A549 (cell line): ENCODE data around the gene PRXL2B. TPM values are rescaled to one million over a fixed set of nuclear protein-coding genes. Genes with fewer than 3 reads are reported as not detected.

Experiments
- ATAC-seq, 2 experiments: fragments of 200-7000 bp in 1 of 2; fragments of >200 bp in 1 of 2; cut with Nextera tagmentation in 1 of 2; cut with Tn5 transposase in 1 of 2; 3 replicates each; pipeline versions ENCODE4 v1.8.0 to v1.9.1; 2018 to 2020; ENCODE audit warnings: mild to moderate bottlenecking in 1 of 2, moderate library complexity in 1 of 2
- CTCF ChIA-PET: fragments of 300-600 bp; sonication (Branson Sonifier 250); formaldehyde crosslinking; extraction: SDS; loops from one replicate; lab custom pipeline; 2021; ENCODE audit warnings: antibody characterized with exemption, inconsistent platforms; lab: Yijun Ruan, JAX
- POLR2A ChIA-PET: fragments of 350-600 bp; formaldehyde crosslinking; extraction: SDS; loops from one replicate; lab custom pipeline; 2021; ENCODE audit warnings: antibody characterized with exemption, inconsistent platforms; lab: Yijun Ruan, JAX
- DNase-seq, 2 experiments: peaks; one replicate each; pipeline versions ENCODE4 v3.0.0 to v3.0.0-alpha.2; 2011 to 2016; ENCODE audit warnings: low read depth in 1 of 2, low spot score in 1 of 2
- FAIRE-seq: peaks from 2 replicates; lab custom pipeline; 2011; peaks lifted over from hg19 to GRCh38; lab: Jason Lieb, UNC
- H3K27ac ChIP-seq, 2 experiments: fragments of >200 bp; sonication (Bioruptor Twin); formaldehyde crosslinking; 3 replicates each; pipeline ENCODE4 v1.5.1; 2016 to 2017
- H3K4me1 ChIP-seq: fragments of >200 bp; sonication (Bioruptor Twin); formaldehyde crosslinking; 3 replicates; pipeline ENCODE4 v1.6.1; 2016
- H3K4me2 ChIP-seq: fragments of >200 bp; sonication (Bioruptor Twin); formaldehyde crosslinking; 3 replicates; pipeline ENCODE4 v1.6.1; 2016
- H3K4me3 ChIP-seq: fragments of >200 bp; sonication (Bioruptor Twin); formaldehyde crosslinking; 3 replicates; pipeline ENCODE4 v1.5.1; 2016
- H3K9me3 ChIP-seq: fragments of >200 bp; sonication (Bioruptor Twin); formaldehyde crosslinking; 3 replicates; pipeline ENCODE4 v1.6.1; 2016
- GATA3 ChIP-seq: IDR thresholded peaks from 2 replicates; pipeline ENCODE4 v1.6.1; 2012; ENCODE audit warnings: borderline replicate concordance
- HOXB5 ChIP-seq: fragments of 250-450 bp; sonication (Bioruptor Pico); IDR thresholded peaks from 2 replicates; pipeline ENCODE4 v1.5.0; 2020; ENCODE audit warnings: mild to moderate bottlenecking, moderate library complexity
- JUN ChIP-seq, 2 experiments: fragments of >200 bp; sonication (Bioruptor Twin); formaldehyde crosslinking; IDR thresholded peaks; 2 replicates in 1 of 2; 3 replicates in 1 of 2; pipeline ENCODE4 v1.6.1; 2016 to 2017
- JUNB ChIP-seq: fragments of >200 bp; sonication (Bioruptor Twin); formaldehyde crosslinking; IDR thresholded peaks from 2 replicates; pipeline ENCODE4 v1.6.1; 2016
- KDM1A ChIP-seq: fragments of 200-600 bp; sonication (generic); IDR thresholded peaks from 2 replicates; pipeline ENCODE4 v1.6.1; 2016; ENCODE audit warnings: low read depth, mild to moderate bottlenecking
- MAFK ChIP-seq: fragments of 450-650 bp; IDR thresholded peaks from 2 replicates; pipeline ENCODE4 v1.6.1; 2014; ENCODE audit not compliant: partially characterized antibody
- MAZ ChIP-seq: fragments of 150-350 bp; IDR thresholded peaks from 2 replicates; pipeline ENCODE4 v1.6.1; 2014; ENCODE audit warnings: antibody characterized with exemption, low read depth, low read length, borderline replicate concordance
- NR3C1 ChIP-seq: fragments of >200 bp; sonication (Bioruptor Twin); formaldehyde crosslinking; IDR thresholded peaks from 3 replicates; pipeline ENCODE4 v1.6.1; 2017
- POLR2AphosphoS2 ChIP-seq: conservative IDR thresholded peaks from 2 replicates; pipeline ENCODE4 v1.6.1; 2012; ENCODE audit warnings: low read length, improper control_type of control experiment, inconsistent platforms
- SMC3 ChIP-seq: fragments of >200 bp; sonication (Bioruptor Twin); formaldehyde crosslinking; IDR thresholded peaks from 3 replicates; pipeline ENCODE4 v1.6.1; 2018; ENCODE audit warnings: inconsistent platforms
- TFCP2L1 ChIP-seq: fragments of 250-450 bp; sonication (Bioruptor Pico); IDR thresholded peaks from 2 replicates; pipeline ENCODE4 v1.5.0; 2021; ENCODE audit warnings: mild to moderate bottlenecking
- TP53 ChIP-seq: fragments of 250-450 bp; sonication (Bioruptor Pico); IDR thresholded peaks from 2 replicates; pipeline ENCODE4 v1.5.0; 2021; ENCODE audit warnings: mild to moderate bottlenecking, moderate library complexity
- ZC3H11A ChIP-seq: fragments of 450-650 bp; IDR thresholded peaks from 2 replicates; pipeline ENCODE4 v1.6.1; 2014; ENCODE audit warnings: antibody characterized with exemption, mild to moderate bottlenecking
- ZFP36 ChIP-seq: fragments of 450-650 bp; IDR thresholded peaks from 2 replicates; pipeline ENCODE4 v1.6.1; 2014; ENCODE audit warnings: borderline replicate concordance; ENCODE audit not compliant: partially characterized antibody
- ZSCAN20 ChIP-seq: fragments of 250-450 bp; sonication (Bioruptor Pico); IDR thresholded peaks from 2 replicates; pipeline ENCODE4 v1.8.0; 2022; ENCODE audit warnings: mild to moderate bottlenecking, moderate library complexity
- WGBS: methylation state at CpG from one replicate; pipeline ENCODE4 v1.1.6; 2017; ENCODE audit errors: missing lambda C conversion rate; 5-methylcytosine and 5-hydroxymethylcytosine counted together
- polyA plus RNA-seq, 4 experiments: library from polyadenylated mRNA; depleted of rRNA in 3 of 4; stranded (reverse); fragments of >200 nt; fragmentation: RNase III in 1 of 4; extraction: RNeasy Plus Mini Kit Qiagen cat#74134 plus additional on column Dnase treatment in 1 of 4; gene quantifications; 2 replicates in 3 of 4; 3 replicates in 1 of 4; pipeline ENCODE4 v1.2.3, GENCODE V29; 2011 to 2017
- TF ChIP-seq, protein P1 (sequence below): fragments of >200 bp; sonication (Bioruptor Twin); formaldehyde crosslinking; IDR thresholded peaks from 2 replicates; pipeline ENCODE4 v1.6.1; 2016
- TF ChIP-seq, protein P2 (sequence below): fragments of 150-350 bp; IDR thresholded peaks from 2 replicates; pipeline ENCODE4 v1.6.1; 2014; ENCODE audit warnings: low read depth, mild to moderate bottlenecking, low read length
- TF ChIP-seq, protein P3 (sequence below): IDR thresholded peaks from 2 replicates; pipeline ENCODE4 v1.6.1; 2012
- TF ChIP-seq, protein P4 (sequence below): fragments of >200 bp; sonication (Bioruptor Twin); formaldehyde crosslinking; IDR thresholded peaks from 3 replicates; pipeline ENCODE4 v1.6.1; 2016
- TF ChIP-seq, protein P5 (sequence below): fragments of 250-450 bp; sonication (Bioruptor Pico); IDR thresholded peaks from 2 replicates; pipeline ENCODE4 v1.5.0; 2021; ENCODE audit warnings: mild to moderate bottlenecking, moderate library complexity, borderline replicate concordance
- TF ChIP-seq, protein P6 (sequence below): fragments of >200 bp; sonication (Bioruptor Twin); formaldehyde crosslinking; IDR thresholded peaks from 3 replicates; pipeline ENCODE4 v1.5.1; 2016
- TF ChIP-seq, protein P7 (sequence below): fragments of 450-650 bp; IDR thresholded peaks from 2 replicates; pipeline ENCODE4 v1.6.1; 2014; ENCODE audit warnings: antibody characterized with exemption

Gene PRXL2B
- polyA plus RNA-seq, 2 of the 4 experiments (the other 2 are of a cell fraction) = 4.4 to 16.4 TPM

DNA sequence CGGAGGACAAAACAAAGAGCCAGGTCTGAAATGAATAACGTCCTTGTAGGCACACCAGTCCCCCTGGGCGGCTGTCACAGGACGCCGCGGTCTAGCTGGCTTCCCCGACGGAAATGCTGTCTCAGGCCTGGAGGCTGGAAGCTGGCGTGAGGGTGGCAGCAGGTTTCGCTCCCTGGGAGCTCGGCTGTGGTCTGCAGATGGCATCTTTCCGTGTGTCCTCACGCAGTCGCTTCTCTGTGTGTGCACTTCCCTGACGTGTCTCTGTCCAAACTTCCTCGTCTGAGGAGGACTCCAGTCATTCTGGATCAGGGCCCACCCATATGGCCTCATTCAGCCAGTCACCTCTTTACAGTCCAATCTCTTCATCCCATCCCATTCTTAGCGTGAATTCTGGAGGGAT is 16.2 kb upstream of the PRXL2B start:
- POLR2A ChIA-PET = no interaction called here
- Histone ChIP-seq H3K4me1 (no peaks in the 10 kb centered on the region), H3K27ac (no peak overlapping the region), H3K9me3 (peaks cover 4% of the 10 kb centered on the region; the same call in 1 of the 3 replicates), H3K4me2 (no peak overlapping the region), H3K4me3 (no peak overlapping the region)
- no peak for FAIRE-seq
- DNase-seq = no peak
- TF ChIP-seq, protein P1, sequence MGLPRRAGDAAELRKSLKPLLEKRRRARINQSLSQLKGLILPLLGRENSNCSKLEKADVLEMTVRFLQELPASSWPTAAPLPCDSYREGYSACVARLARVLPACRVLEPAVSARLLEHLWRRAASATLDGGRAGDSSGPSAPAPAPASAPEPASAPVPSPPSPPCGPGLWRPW = no peak
- TF ChIP-seq, protein P2, sequence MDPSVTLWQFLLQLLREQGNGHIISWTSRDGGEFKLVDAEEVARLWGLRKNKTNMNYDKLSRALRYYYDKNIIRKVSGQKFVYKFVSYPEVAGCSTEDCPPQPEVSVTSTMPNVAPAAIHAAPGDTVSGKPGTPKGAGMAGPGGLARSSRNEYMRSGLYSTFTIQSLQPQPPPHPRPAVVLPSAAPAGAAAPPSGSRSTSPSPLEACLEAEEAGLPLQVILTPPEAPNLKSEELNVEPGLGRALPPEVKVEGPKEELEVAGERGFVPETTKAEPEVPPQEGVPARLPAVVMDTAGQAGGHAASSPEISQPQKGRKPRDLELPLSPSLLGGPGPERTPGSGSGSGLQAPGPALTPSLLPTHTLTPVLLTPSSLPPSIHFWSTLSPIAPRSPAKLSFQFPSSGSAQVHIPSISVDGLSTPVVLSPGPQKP = no peak
- TF ChIP-seq POLR2AphosphoS2 (no peak), GATA3 (no peak), MAZ (no peak), HOXB5 (CRISPR knock-in tag) (no peak), ZFP36 (no peak), JUN (IDR thresholded peaks at IDR 0.05) (no peak), KDM1A (no peak), MAFK (no peak), ZSCAN20 (CRISPR knock-in tag) (no peak)
- TF ChIP-seq, protein P3, sequence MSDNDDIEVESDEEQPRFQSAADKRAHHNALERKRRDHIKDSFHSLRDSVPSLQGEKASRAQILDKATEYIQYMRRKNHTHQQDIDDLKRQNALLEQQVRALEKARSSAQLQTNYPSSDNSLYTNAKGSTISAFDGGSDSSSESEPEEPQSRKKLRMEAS = no peak
- TF ChIP-seq, protein P4, sequence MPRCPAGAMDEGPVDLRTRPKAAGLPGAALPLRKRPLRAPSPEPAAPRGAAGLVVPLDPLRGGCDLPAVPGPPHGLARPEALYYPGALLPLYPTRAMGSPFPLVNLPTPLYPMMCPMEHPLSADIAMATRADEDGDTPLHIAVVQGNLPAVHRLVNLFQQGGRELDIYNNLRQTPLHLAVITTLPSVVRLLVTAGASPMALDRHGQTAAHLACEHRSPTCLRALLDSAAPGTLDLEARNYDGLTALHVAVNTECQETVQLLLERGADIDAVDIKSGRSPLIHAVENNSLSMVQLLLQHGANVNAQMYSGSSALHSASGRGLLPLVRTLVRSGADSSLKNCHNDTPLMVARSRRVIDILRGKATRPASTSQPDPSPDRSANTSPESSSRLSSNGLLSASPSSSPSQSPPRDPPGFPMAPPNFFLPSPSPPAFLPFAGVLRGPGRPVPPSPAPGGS = no peak
- TF ChIP-seq, protein P5, sequence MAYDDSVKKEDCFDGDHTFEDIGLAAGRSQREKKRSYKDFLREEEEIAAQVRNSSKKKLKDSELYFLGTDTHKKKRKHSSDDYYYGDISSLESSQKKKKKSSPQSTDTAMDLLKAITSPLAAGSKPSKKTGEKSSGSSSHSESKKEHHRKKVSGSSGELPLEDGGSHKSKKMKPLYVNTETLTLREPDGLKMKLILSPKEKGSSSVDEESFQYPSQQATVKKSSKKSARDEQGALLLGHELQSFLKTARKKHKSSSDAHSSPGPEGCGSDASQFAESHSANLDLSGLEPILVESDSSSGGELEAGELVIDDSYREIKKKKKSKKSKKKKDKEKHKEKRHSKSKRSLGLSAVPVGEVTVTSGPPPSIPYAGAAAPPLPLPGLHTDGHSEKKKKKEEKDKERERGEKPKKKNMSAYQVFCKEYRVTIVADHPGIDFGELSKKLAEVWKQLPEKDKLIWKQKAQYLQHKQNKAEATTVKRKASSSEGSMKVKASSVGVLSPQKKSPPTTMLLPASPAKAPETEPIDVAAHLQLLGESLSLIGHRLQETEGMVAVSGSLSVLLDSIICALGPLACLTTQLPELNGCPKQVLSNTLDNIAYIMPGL (CRISPR knock-in tag) = no peak
- 75% methylated on average over 17 of the region's 17 CpGs for WGBS
- no peak for ATAC-seq
- CTCF ChIA-PET = no interaction called here

DNA sequence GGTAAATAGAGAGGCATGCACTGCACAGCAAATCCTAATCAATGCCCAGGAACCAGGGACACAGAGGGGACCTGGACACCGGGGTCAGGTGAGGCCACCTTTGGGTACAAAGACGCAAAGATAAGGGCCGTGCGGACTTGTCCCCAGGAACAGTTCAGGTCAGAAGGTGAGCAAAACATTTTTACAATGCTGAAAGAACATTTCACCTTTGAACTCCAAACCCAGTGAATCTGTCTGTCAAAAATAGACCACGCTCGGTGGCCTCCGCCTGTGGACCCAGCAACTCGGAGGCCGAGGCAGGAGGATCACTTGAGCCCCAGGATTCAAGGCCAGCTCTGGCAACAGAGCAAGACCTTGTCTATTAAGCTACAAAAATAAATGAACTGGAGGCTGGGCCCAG is 15.2 kb upstream of the PRXL2B start:
- WGBS = 75% methylated on average over 9 of the region's 9 CpGs
- no peak overlapping the region for H3K27ac ChIP-seq
- POLR2A ChIA-PET = no interaction called here
- no peaks in the 10 kb centered on the region for H3K4me1 ChIP-seq
- no peak overlapping the region for H3K4me3 ChIP-seq
- TF ChIP-seq, protein P4 = no peak
- TF ChIP-seq MAFK (no peak), ZC3H11A (no peak), SMC3 (no peak), JUNB (no peak), GATA3 (no peak), TP53 (no peak), NR3C1 (no peak), TFCP2L1 (CRISPR knock-in tag) (no peak), ZFP36 (no peak)
- TF ChIP-seq, protein P6, sequence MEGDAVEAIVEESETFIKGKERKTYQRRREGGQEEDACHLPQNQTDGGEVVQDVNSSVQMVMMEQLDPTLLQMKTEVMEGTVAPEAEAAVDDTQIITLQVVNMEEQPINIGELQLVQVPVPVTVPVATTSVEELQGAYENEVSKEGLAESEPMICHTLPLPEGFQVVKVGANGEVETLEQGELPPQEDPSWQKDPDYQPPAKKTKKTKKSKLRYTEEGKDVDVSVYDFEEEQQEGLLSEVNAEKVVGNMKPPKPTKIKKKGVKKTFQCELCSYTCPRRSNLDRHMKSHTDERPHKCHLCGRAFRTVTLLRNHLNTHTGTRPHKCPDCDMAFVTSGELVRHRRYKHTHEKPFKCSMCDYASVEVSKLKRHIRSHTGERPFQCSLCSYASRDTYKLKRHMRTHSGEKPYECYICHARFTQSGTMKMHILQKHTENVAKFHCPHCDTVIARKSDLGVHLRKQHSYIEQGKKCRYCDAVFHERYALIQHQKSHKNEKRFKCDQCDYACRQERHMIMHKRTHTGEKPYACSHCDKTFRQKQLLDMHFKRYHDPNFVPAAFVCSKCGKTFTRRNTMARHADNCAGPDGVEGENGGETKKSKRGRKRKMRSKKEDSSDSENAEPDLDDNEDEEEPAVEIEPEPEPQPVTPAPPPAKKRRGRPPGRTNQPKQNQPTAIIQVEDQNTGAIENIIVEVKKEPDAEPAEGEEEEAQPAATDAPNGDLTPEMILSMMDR = no peak
- TF ChIP-seq, protein P7, sequence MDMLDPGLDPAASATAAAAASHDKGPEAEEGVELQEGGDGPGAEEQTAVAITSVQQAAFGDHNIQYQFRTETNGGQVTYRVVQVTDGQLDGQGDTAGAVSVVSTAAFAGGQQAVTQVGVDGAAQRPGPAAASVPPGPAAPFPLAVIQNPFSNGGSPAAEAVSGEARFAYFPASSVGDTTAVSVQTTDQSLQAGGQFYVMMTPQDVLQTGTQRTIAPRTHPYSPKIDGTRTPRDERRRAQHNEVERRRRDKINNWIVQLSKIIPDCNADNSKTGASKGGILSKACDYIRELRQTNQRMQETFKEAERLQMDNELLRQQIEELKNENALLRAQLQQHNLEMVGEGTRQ = no peak
- TF ChIP-seq, protein P5 (CRISPR knock-in tag) = no peak
- peaks cover 4% of the 10 kb centered on the region; the same call in 1 of the 3 replicates for H3K9me3 ChIP-seq
- no peak for FAIRE-seq
- H3K4me2 ChIP-seq = no peak overlapping the region
- DNase-seq = no peak
- ATAC-seq = no peak
- CTCF ChIA-PET = no interaction called here
